HFFc6 (cell line): ENCODE measurements around the gene TTLL10. TPM values are rescaled to one million over a fixed set of nuclear protein-coding genes. Genes with fewer than 3 reads are reported as not detected.

Source experiments
- DNase-seq: peaks from one replicate; pipeline ENCODE4 v3.0.0-alpha.2; 2018
- H3K27ac Mint-ChIP-seq: 2 replicates; pipeline ENCODE4 v1.8.0; 2020; ENCODE audit warnings: mild to moderate bottlenecking, mixed read lengths
- H3K27me3 Mint-ChIP-seq: 2 replicates; pipeline ENCODE4 v1.8.0; 2021; ENCODE audit warnings: mild to moderate bottlenecking, moderate library complexity, mixed read lengths; ENCODE audit not compliant: insufficient read depth
- H3K36me3 Mint-ChIP-seq: 2 replicates; pipeline ENCODE4 v1.8.0; 2021; ENCODE audit warnings: low read depth, mixed read lengths
- H3K4me1 Mint-ChIP-seq: 2 replicates; pipeline ENCODE4 v1.8.0; 2020; ENCODE audit warnings: low read depth, mixed read lengths
- H3K4me3 Mint-ChIP-seq: 2 replicates; pipeline ENCODE4 v1.8.0; 2020; ENCODE audit warnings: mild to moderate bottlenecking, moderate library complexity, mixed read lengths
- H3K9me3 Mint-ChIP-seq: 2 replicates; pipeline ENCODE4 v1.8.0; 2020; ENCODE audit warnings: mild to moderate bottlenecking, mixed read lengths
- CTCF ChIP-seq: fragments of 200-600 bp; sonication (generic); IDR thresholded peaks from 2 replicates; pipeline ENCODE4 v1.5.0; 2021; ENCODE audit warnings: antibody characterized with exemption, mild to moderate bottlenecking
- total RNA-seq, 6 experiments: library from RNA; stranded (reverse); fragmentation: NEBNext Ultra II Directional; extraction: Animal tissue kit (Norgen Biotek cat#: 25700); gene quantifications; 2 replicates in 1 of 6; 3 replicates in 5 of 6; pipeline ENCODE4 v1.2.3, GENCODE V29; 2021

Gene TTLL10
- total RNA-seq, 6 experiments from 2014 or later: not detected

- no peak overlapping the region for H3K4me3 Mint-ChIP-seq
- H3K4me1 Mint-ChIP-seq: no peaks in the 10 kb centered on the region
- peaks cover 15% of the 10 kb centered on the region for H3K27me3 Mint-ChIP-seq
- H3K27ac Mint-ChIP-seq: no peak overlapping the region
- no peaks in the 10 kb centered on the region for H3K36me3 Mint-ChIP-seq
- DNase-seq: no peak
- no peaks in the 10 kb centered on the region for H3K9me3 Mint-ChIP-seq
- no peak for TF ChIP-seq CTCF
Observed at GRCh38 chr1:1132956-1133750, 40.5 kb upstream of the TTLL10 start.

GRCh38 chr1:1134300-1134970 lies 39.2 kb upstream of the TTLL10 start:
- no peak overlapping the region for H3K27ac Mint-ChIP-seq
- no peaks in the 10 kb centered on the region for H3K9me3 Mint-ChIP-seq
- no peaks in the 10 kb centered on the region for H3K36me3 Mint-ChIP-seq
- DNase-seq: no peak
- no peak overlapping the region for H3K4me3 Mint-ChIP-seq
- TF ChIP-seq CTCF: no peak
- H3K4me1 Mint-ChIP-seq: no peaks in the 10 kb centered on the region
- peaks cover 13% of the 10 kb centered on the region for H3K27me3 Mint-ChIP-seq

- H3K27ac Mint-ChIP-seq: no peak overlapping the region
- no peaks in the 10 kb centered on the region for H3K9me3 Mint-ChIP-seq
- no peak for TF ChIP-seq CTCF
- no peaks in the 10 kb centered on the region for H3K36me3 Mint-ChIP-seq
- no peaks in the 10 kb centered on the region for H3K4me1 Mint-ChIP-seq
- peaks cover 12% of the 10 kb centered on the region for H3K27me3 Mint-ChIP-seq
- no peak overlapping the region for H3K4me3 Mint-ChIP-seq
- peak; percentile 6 for DNase-seq
Observed at GRCh38 chr1:1135339-1136136, 38.1 kb upstream of the TTLL10 start.

- H3K27ac Mint-ChIP-seq: no peak overlapping the region
- H3K4me3 Mint-ChIP-seq: no peak overlapping the region
Observed at GRCh38 chr1:1136547-1137230, 37.0 kb upstream of the TTLL10 start.

More at GRCh38 chr1:1136547-1137230, 37.0 kb upstream of the TTLL10 start:
- H3K9me3 Mint-ChIP-seq: no peaks in the 10 kb centered on the region
- no peaks in the 10 kb centered on the region for H3K36me3 Mint-ChIP-seq
- peaks cover 8% of the 10 kb centered on the region for H3K27me3 Mint-ChIP-seq
- no peak for TF ChIP-seq CTCF
- no peak for DNase-seq
- no peaks in the 10 kb centered on the region for H3K4me1 Mint-ChIP-seq
